Measurements from ENCODE around the gene TAF11L2.
"Not testable (repeated sequence)": the region's sequence is repeated elsewhere in the genome, so short reads cannot be mapped to it uniquely, and the experiment has no call there.

Gene TAF11L2

GRCh38 chr5:17470064-17470463, 28.0 kb upstream of the TAF11L2 start:
- TF ChIP-seq CTCF (IDR thresholded peaks at IDR 0.05; ENCODE audit: low read depth, low read length, missing control alignments) = no peak
- DNase-seq = no peak
- Histone ChIP-seq H3K36me3 (replicated peaks) (no peaks in the 10 kb centered on the region), H3K4me3 (ENCODE audit: low read depth, low read length) (no peak overlapping the region), H3K27me3 (replicated peaks) (no peaks in the 10 kb centered on the region), H3K27ac (no peak overlapping the region)
- in situ Hi-C loops (cut with HindIII; ENCODE audit: low pct_ligation_motif_present, low sequenced_read_pairs) = no loop called here

GRCh38 chr5:17475064-17475463, 23.0 kb upstream of the TAF11L2 start:
- H3K4me3 ChIP-seq (ENCODE audit: low read depth, low read length); DNase-seq; in situ Hi-C loops (cut with HindIII; ENCODE audit: low pct_ligation_motif_present, low sequenced_read_pairs); H3K27ac ChIP-seq; H3K36me3 ChIP-seq (replicated peaks); H3K27me3 ChIP-seq (replicated peaks): not testable (repeated sequence)

- Histone ChIP-seq H3K27me3 (replicated peaks) (no peaks in the 10 kb centered on the region), H3K4me3 (ENCODE audit: low read depth, low read length) (no peak overlapping the region), H3K27ac (no peak overlapping the region), H3K36me3 (replicated peaks) (no peaks in the 10 kb centered on the region)
- no peak for DNase-seq
- no peak for TF ChIP-seq CTCF (IDR thresholded peaks at IDR 0.05; ENCODE audit: low read depth, low read length, missing control alignments)
- in situ Hi-C loops (cut with HindIII; ENCODE audit: low pct_ligation_motif_present, low sequenced_read_pairs) = no loop called here
Measured at GRCh38 chr5:17477043-17477442, 21.0 kb upstream of the TAF11L2 start.

- no peak for TF ChIP-seq CTCF (IDR thresholded peaks at IDR 0.05; ENCODE audit: low read depth, low read length, missing control alignments)
- Histone ChIP-seq H3K4me3 (ENCODE audit: low read depth, low read length) (no peak overlapping the region), H3K36me3 (replicated peaks) (no peaks in the 10 kb centered on the region), H3K27ac (no peak overlapping the region), H3K27me3 (replicated peaks) (no peaks in the 10 kb centered on the region)
- in situ Hi-C loops (cut with HindIII; ENCODE audit: low pct_ligation_motif_present, low sequenced_read_pairs) = no loop called here
- DNase-seq = no peak
Measured at GRCh38 chr5:17477573-17478265, 20.3 kb upstream of the TAF11L2 start.

- DNase-seq = no peak
- in situ Hi-C loops (cut with HindIII; ENCODE audit: low pct_ligation_motif_present, low sequenced_read_pairs) = no loop called here
- Histone ChIP-seq H3K27me3 (replicated peaks) (no peaks in the 10 kb centered on the region), H3K27ac (no peak overlapping the region), H3K36me3 (replicated peaks) (no peaks in the 10 kb centered on the region), H3K4me3 (ENCODE audit: low read depth, low read length) (no peak overlapping the region)
- TF ChIP-seq CTCF (IDR thresholded peaks at IDR 0.05; ENCODE audit: low read depth, low read length, missing control alignments) = no peak
Measured at GRCh38 chr5:17481378-17481777, 16.7 kb upstream of the TAF11L2 start.

- TF ChIP-seq CTCF (IDR thresholded peaks at IDR 0.05; ENCODE audit: low read depth, low read length, missing control alignments) = no peak
- no peaks in the 10 kb centered on the region for H3K36me3 ChIP-seq (replicated peaks)
- H3K27me3 ChIP-seq (replicated peaks) = no peaks in the 10 kb centered on the region
- no peak overlapping the region for H3K4me3 ChIP-seq (ENCODE audit: low read depth, low read length)
- in situ Hi-C loops (cut with HindIII; ENCODE audit: low pct_ligation_motif_present, low sequenced_read_pairs) = no loop called here
- H3K27ac ChIP-seq = no peak overlapping the region
- DNase-seq = no peak
Measured at GRCh38 chr5:17482790-17483189, 15.2 kb upstream of the TAF11L2 start.

- DNase-seq; H3K27ac ChIP-seq; H3K27me3 ChIP-seq (replicated peaks); H3K36me3 ChIP-seq (replicated peaks); in situ Hi-C loops (cut with HindIII; ENCODE audit: low pct_ligation_motif_present, low sequenced_read_pairs); H3K4me3 ChIP-seq (ENCODE audit: low read depth, low read length): not testable (repeated sequence)
Measured at GRCh38 chr5:17486464-17487173, 11.4 kb upstream of the TAF11L2 start.

Measured in brain microvascular endothelial cell (primary cell).